Calu3 (cell line): Measurements from ENCODE around the gene ZMYND15. TPM values are rescaled to one million over a fixed set of nuclear protein-coding genes. Genes with fewer than 3 reads are reported as not detected.

ENCODE experiments used
- BruUV-seq: library from RNA; stranded (reverse); fragments of 400-500 nt; replicated peaks from 2 replicates; lab custom pipeline; 2021; lab: Mats Ljungman, UMichigan
- CTCF ChIA-PET: fragments of 300-600 bp; sonication (Branson Sonifier 250); formaldehyde crosslinking; loops from one replicate; lab custom pipeline; 2022; ENCODE audit warnings: antibody characterized with exemption; lab: Charles Lee
- DNase-seq: peaks from one replicate; pipeline ENCODE4 v3.0.0; 2022
- H3K27ac Mint-ChIP-seq: one replicate; pipeline ENCODE4 v1.8.0; 2022; ENCODE audit warnings: mixed read lengths; ENCODE audit not compliant: unreplicated experiment
- H3K27me3 Mint-ChIP-seq: one replicate; pipeline ENCODE4 v1.8.0; 2022; ENCODE audit warnings: mixed read lengths; ENCODE audit not compliant: unreplicated experiment
- H3K36me3 Mint-ChIP-seq: one replicate; pipeline ENCODE4 v1.8.0; 2022; ENCODE audit warnings: mild to moderate bottlenecking, moderate library complexity, mixed read lengths; ENCODE audit not compliant: insufficient read depth, unreplicated experiment
- H3K4me1 Mint-ChIP-seq: one replicate; pipeline ENCODE4 v1.8.0; 2022; ENCODE audit warnings: mild to moderate bottlenecking, low read depth, mixed read lengths; ENCODE audit not compliant: unreplicated experiment
- H3K4me3 Mint-ChIP-seq: one replicate; pipeline ENCODE4 v1.8.0; 2022; ENCODE audit warnings: mild to moderate bottlenecking, low read depth, moderate library complexity, mixed read lengths; ENCODE audit not compliant: unreplicated experiment
- H3K9me3 Mint-ChIP-seq: one replicate; pipeline ENCODE4 v1.8.0; 2022; ENCODE audit warnings: low read depth, mixed read lengths; ENCODE audit not compliant: unreplicated experiment
- intact Hi-C: fragments of 100-400 bp; cut with micrococcal nuclease; formaldehyde crosslinking; loops from one replicate; pipeline ENCODE4 v1.10.0; 2022; ENCODE audit not compliant: unreplicated experiment
- total RNA-seq: library from RNA; stranded (reverse); gene quantifications from 2 replicates; pipeline ENCODE4 v1.2.3, GENCODE V29; 2022
- TF ChIP-seq, protein P1 (sequence below): fragments of 200-600 bp; IDR thresholded peaks from one replicate; pipeline ENCODE4 v1.8.0; 2022; ENCODE audit warnings: antibody characterized with exemption; ENCODE audit not compliant: unreplicated experiment

Gene ZMYND15
- total RNA-seq, 1 experiment from 2014 or later = 2.2 TPM

DNA sequence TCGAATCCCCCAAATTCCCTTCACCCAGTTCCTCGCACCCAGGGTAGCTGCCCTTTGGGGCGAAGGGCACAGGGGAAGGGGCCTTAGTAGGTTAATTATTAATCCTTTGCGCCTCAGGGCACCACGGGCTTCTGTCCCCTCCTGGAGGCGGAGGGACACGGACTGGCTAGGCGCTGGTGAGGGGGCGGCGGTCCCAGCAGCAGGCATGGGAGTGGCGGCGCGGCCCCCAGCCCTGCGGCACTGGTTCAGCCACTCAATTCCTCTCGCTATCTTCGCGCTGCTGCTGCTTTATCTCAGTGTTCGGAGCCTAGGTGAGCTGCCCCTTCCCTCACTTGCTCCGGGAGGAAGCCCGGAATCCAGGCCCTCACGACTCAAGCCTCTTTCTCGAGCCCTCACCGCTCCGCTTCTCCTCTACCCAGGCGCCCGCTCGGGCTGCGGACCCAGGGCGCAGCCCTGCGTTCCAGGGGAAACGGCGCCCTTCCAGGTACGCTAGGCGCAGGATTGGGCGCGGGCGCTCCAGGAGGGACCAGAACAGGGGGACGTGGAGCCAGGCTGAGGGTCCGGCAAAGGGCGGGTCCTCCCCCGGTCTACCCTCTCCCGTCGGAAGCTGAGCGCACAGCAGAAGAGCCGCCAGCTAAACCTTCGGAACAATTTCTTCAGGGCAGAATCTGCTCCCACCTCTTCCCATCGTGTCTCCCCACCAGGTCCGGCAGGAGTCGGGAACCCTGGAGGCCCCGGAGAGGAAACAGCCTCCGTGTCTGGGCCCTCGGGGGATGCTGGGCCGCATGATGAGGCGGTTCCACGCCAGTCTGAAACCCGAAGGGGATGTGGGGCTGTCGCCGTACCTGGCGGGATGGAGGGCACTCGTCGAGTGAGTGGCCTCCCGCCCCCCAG is 49.4 kb downstream of the ZMYND15 start, which contains the start of gene GLTPD2:
TSS of gene GLTPD2 (plus strand) at position 158 of the 894 bp plus-strand sequence. CDS start at position 206, 48 bp downstream.
- BruUV-seq = no TSS peak
- DNase-seq = peak; percentile 17

DNA sequence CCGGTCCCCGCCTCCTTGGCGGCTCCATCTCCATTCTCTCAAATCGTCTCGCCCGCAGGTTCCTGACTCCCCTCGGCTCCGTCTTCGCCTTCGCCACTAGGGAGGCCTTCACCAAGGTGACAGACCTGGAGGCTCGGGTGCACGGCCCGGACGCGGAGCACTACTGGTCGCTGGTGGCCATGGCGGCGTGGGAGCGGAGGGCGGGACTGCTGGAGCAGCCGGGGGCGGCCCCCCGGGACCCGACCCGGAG is 50.0 kb downstream of the ZMYND15 start:
- intact Hi-C loops = loop anchor here (5.0 kb wide), 1 partner anchor 113 kb away; the partner anchor contains the start of gene CHRNE
- Mint-ChIP-seq H3K4me1 (peaks cover 16% of the 10 kb centered on the region), H3K4me3 (peak overlapping the region; percentile 87), H3K27ac (no peak overlapping the region), H3K9me3 (no peaks in the 10 kb centered on the region), H3K27me3 (no peaks in the 10 kb centered on the region), H3K36me3 (peaks cover 30% of the 10 kb centered on the region)
- BruUV-seq = no TSS peak
- no peak for DNase-seq
- CTCF ChIA-PET = interaction anchor here (0.8 to 2.5 kb wide), 10 partner anchors 10 to 223 kb away, joined by 3 to 14 read pairs (median 6); partner anchors contain the start of genes ARRB2, MED11, TM4SF5 and ZMYND15
- TF ChIP-seq, protein P1, sequence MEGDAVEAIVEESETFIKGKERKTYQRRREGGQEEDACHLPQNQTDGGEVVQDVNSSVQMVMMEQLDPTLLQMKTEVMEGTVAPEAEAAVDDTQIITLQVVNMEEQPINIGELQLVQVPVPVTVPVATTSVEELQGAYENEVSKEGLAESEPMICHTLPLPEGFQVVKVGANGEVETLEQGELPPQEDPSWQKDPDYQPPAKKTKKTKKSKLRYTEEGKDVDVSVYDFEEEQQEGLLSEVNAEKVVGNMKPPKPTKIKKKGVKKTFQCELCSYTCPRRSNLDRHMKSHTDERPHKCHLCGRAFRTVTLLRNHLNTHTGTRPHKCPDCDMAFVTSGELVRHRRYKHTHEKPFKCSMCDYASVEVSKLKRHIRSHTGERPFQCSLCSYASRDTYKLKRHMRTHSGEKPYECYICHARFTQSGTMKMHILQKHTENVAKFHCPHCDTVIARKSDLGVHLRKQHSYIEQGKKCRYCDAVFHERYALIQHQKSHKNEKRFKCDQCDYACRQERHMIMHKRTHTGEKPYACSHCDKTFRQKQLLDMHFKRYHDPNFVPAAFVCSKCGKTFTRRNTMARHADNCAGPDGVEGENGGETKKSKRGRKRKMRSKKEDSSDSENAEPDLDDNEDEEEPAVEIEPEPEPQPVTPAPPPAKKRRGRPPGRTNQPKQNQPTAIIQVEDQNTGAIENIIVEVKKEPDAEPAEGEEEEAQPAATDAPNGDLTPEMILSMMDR = no peak

More for the DNA sequence above, 49.4 kb downstream of the ZMYND15 start, which contains the start of gene GLTPD2:
- H3K27ac Mint-ChIP-seq = peak within 1 kb of the TSS; percentile 73
- H3K9me3 Mint-ChIP-seq = no peaks in the 10 kb centered on the region
- no peaks in the 10 kb centered on the region for H3K27me3 Mint-ChIP-seq
- CTCF ChIA-PET = interaction anchor here (1.3 to 2.5 kb wide), 9 partner anchors 10 to 222 kb away, joined by 3 to 14 read pairs (median 6); partner anchors contain the start of genes ARRB2, MED11, TM4SF5 and ZMYND15
- peak within 1 kb of the TSS; percentile 87 for H3K4me3 Mint-ChIP-seq
- intact Hi-C loops = loop anchor here (5.0 kb wide), 1 partner anchor 113 kb away; the partner anchor contains the start of gene CHRNE
- peaks cover 30% of the 10 kb centered on the region for H3K36me3 Mint-ChIP-seq
- TF ChIP-seq, protein P1 = no peak
- peaks cover 16% of the 10 kb centered on the region for H3K4me1 Mint-ChIP-seq

DNA sequence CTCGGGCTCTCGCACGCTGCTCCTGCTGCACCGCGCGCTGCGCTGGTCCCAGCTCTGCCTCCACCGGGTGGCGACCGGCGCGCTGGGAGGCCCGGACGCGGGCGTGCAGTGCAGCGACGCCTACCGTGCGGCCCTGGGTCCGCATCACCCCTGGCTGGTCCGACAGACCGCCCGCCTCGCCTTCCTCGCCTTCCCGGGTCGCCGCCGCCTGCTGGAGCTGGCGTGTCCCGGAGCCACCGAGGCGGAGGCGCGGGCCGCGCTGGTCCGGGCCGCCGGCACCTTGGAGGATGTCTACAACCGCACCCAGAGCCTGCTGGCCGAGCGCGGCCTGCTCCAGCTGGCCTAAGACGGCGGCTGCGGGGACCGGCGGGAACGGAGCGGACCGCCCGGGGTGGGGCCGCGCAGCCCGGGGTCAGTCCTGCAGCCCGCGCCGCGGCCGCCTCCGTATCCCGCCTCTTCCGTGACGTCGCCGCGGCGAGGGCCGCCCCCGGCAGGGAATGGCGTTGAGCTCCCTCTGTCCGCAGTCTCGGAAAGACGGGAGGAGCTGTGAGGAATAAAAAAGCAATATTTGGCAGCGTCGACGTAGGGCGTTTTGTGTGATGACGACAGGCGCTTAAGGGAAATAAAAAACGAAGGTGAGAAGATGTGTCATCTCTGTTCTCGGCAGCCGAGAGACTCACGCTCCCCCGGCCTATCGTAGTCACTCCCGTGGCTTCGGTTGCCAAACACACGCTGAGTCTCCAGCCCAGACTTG is 50.5 kb downstream of the ZMYND15 start:
- Mint-ChIP-seq H3K9me3 (no peaks in the 10 kb centered on the region), H3K27me3 (no peaks in the 10 kb centered on the region), H3K4me3 (peak overlapping the region; percentile 87), H3K36me3 (peaks cover 30% of the 10 kb centered on the region), H3K27ac (peak overlapping the region; percentile 75), H3K4me1 (peaks cover 16% of the 10 kb centered on the region)
- peak; percentile 90 for DNase-seq
- TF ChIP-seq, protein P1 = peak; percentile 69
- CTCF ChIA-PET = interaction anchor here (0.8 to 2.5 kb wide), 15 partner anchors 11 to 223 kb away, joined by 3 to 14 read pairs (median 5); partner anchors contain the start of genes ARRB2, C17orf107, MED11 and PLD2
- intact Hi-C loops = loop anchor here (5.0 kb wide), 1 partner anchor 112 kb away; the partner anchor contains the start of gene CHRNE
- BruUV-seq = no TSS peak

DNA sequence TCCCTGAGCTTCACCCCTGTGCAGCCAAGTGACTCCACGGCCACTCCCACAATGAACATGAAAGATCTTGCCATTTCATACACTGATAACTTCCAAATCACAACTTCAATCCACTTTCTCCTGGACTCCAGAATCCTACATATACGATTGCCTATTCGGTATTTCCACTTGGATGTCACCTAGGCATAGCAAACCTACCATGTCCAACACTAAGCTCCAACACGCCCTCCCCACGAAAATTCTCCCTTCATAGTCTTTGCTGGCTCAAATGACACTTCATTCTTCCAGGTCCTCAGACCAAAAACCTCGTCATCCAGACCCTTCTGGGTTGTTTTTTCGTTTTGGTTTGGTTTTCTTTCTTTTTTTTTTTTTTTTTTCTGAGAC is 51.1 kb downstream of the ZMYND15 start:
- TF ChIP-seq, protein P1 = no peak
- BruUV-seq = no TSS peak
- Mint-ChIP-seq H3K27me3 (no peaks in the 10 kb centered on the region), H3K36me3 (peaks cover 33% of the 10 kb centered on the region), H3K9me3 (no peaks in the 10 kb centered on the region), H3K27ac (peak overlapping the region; percentile 75), H3K4me1 (peaks cover 16% of the 10 kb centered on the region), H3K4me3 (peak overlapping the region; percentile 87)
- CTCF ChIA-PET = interaction anchor here (0.8 to 2.5 kb wide), 13 partner anchors 11 to 224 kb away, joined by 3 to 14 read pairs (median 6); partner anchors contain the start of genes ARRB2, C17orf107, MED11 and PLD2
- intact Hi-C loops = no loop called here
- DNase-seq = no peak
